ENCODE results near the gene SLC22A1.

SLC22A1 gene

DNA sequence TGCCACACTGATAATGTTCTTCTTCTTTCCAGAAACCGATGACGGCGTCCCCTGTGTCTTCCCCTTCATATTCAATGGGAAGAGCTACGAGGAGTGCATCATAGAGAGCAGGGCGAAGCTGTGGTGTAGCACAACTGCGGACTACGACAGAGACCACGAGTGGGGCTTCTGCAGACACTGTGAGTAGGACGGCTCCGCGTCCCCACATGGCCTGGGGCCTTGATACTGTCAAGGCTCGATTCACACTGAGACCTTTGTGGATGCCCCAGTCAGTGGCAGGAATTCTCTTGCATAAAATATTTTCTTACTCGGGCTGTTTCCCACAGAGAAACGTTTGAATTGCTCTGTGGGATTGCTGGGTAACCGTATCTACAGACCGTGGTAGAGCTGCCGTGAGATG, 41.5 kb upstream of the SLC22A1 start:
- Histone ChIP-seq H3K27ac (no peak overlapping the region), H3K4me3 (no peak overlapping the region)
- TF ChIP-seq, protein P1, sequence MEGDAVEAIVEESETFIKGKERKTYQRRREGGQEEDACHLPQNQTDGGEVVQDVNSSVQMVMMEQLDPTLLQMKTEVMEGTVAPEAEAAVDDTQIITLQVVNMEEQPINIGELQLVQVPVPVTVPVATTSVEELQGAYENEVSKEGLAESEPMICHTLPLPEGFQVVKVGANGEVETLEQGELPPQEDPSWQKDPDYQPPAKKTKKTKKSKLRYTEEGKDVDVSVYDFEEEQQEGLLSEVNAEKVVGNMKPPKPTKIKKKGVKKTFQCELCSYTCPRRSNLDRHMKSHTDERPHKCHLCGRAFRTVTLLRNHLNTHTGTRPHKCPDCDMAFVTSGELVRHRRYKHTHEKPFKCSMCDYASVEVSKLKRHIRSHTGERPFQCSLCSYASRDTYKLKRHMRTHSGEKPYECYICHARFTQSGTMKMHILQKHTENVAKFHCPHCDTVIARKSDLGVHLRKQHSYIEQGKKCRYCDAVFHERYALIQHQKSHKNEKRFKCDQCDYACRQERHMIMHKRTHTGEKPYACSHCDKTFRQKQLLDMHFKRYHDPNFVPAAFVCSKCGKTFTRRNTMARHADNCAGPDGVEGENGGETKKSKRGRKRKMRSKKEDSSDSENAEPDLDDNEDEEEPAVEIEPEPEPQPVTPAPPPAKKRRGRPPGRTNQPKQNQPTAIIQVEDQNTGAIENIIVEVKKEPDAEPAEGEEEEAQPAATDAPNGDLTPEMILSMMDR (IDR thresholded peaks at IDR 0.05) = no peak
- no peak for DNase-seq (ENCODE audit: low spot score)

DNA sequence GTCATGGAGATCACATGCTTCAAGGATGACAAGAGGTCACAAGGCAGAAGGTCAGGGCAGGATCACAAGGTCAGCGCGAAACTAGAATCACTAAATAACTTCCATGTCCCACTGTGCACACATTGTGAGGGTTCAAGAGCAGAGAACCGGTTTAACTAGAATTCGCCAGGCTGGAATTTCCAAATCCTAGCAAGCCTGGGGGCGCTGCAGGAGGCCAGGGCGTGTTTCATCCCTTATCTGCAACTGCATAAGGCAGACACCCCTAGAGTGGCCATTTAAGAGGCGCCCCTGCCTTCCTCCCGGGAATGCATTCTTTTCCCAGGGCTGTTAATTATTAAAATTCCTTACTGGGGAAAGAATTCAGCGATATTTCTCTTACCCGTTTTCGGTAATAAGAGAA, 40.2 kb upstream of the SLC22A1 start:
- Histone ChIP-seq H3K27ac (no peak overlapping the region), H3K4me3 (no peak overlapping the region)
- no peak for DNase-seq (ENCODE audit: low spot score)
- TF ChIP-seq, protein P1 (IDR thresholded peaks at IDR 0.05) = no peak

DNA sequence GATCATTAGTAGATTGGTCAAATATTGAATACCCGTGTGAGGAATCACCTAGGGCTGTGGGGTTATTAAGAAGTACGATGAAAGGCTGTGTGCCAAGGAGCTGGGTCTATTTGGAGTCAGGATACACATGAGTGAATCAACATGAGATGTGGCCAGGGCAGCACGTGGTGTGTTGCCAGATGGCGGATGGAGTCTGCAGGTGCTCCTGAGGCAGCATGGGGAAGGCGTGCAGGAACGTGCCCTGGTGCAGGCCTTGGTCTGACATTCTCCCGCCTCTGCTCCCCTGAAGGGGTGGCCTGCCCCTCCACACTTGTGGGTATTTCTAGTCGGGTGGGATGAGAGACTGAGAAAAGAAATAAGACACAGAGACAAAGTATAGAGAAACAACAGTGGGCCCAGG, 39.0 kb upstream of the SLC22A1 start:
- no peak overlapping the region for H3K27ac ChIP-seq
- DNase-seq (ENCODE audit: low spot score) = no peak
- H3K4me3 ChIP-seq = no peak overlapping the region
- TF ChIP-seq, protein P1 (IDR thresholded peaks at IDR 0.05) = no peak

DNA sequence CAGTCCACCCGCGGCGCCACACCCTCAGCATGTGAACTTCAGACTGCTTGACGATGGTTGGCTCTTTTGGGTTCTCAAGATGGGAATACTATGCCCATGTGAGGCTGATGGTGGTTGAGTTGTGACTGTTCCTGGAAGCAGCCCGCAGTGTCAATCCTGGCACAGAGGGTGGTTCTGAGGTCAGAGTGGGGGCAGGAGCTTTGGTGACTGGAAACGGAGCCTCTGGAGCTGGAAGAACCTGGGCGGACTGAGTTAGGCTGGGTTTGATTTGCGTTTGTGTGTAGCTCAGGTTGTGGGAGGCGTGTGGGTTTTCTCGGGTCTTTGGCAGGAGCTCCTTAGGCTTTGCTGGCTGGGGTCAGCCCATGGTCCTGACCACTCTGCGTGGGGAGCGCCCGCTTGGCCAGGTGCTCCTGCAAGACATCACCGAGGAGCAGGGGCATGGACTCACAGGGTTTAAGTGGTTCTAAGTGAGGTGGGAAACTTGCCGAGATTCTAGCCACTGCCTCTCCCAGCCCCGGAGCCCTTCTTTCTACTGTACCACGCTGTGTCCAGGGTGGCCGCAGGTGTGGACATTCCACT, 37.3 kb upstream of the SLC22A1 start:
- Histone ChIP-seq H3K27ac (no peak overlapping the region), H3K4me3 (no peak overlapping the region)
- TF ChIP-seq, protein P1 (IDR thresholded peaks at IDR 0.05) = no peak
- no peak for DNase-seq (ENCODE audit: low spot score)

DNA sequence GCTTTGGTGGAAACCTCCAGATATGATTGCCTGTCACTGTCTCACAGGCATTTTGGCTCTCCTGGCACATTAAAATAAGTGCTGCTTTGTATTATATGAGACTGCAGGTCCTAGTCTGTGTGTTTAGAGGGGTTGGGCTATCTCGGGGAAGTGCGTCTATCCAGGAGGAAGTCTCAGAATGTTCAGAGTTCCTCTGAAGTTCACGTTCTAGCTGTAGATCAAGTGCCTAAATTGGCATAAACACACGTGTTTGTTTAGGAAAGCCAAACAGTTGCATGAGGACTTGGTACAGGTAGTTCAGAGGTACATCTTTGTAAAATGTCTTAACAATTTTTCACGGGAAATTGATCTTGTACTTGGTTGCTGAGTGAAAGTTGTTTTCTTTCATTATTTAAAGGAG, 36.4 kb upstream of the SLC22A1 start:
- TF ChIP-seq, protein P1 (IDR thresholded peaks at IDR 0.05) = no peak
- H3K27ac ChIP-seq = no peak overlapping the region
- no peak overlapping the region for H3K4me3 ChIP-seq
- no peak for DNase-seq (ENCODE audit: low spot score)

DNA sequence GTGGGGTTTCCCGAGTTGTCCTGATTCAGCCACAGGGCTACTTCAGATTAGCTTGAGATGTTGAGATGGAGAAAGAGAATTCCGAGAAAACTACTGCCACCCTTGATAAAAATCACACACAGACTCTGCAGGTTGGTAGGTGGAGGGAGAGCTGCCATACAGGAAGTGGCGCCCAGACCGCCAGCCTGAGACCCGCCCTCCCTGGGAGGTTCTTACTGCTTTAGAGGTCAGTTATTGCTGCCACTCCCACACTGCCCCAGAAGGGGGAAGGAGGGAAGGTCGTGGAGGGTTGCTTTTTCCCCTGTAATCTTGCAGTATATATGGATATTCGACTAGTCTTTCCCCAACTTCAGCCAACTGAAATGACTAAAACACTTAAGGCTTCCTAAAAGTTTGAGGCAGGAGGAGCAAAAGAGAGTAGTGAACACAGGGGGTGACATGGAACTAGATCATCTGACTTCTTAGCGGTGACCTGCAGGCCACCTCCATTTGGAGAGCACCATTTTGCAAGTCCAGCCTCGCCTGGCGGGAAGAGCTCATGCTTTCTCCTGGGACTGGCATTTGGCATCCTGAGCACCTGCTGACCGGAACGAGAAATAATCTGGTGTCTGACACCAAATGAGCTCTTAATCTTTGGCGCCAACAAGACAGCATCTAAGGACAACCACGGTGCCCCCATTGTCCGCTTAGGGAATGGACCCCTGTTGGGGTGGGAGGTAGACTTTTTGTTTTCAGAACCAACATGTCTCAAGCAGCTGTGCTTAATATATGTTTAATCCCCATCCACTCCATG, 35.7 kb upstream of the SLC22A1 start:
- TF ChIP-seq, protein P1 (IDR thresholded peaks at IDR 0.05) = no peak
- H3K27ac ChIP-seq = no peak overlapping the region

DNA sequence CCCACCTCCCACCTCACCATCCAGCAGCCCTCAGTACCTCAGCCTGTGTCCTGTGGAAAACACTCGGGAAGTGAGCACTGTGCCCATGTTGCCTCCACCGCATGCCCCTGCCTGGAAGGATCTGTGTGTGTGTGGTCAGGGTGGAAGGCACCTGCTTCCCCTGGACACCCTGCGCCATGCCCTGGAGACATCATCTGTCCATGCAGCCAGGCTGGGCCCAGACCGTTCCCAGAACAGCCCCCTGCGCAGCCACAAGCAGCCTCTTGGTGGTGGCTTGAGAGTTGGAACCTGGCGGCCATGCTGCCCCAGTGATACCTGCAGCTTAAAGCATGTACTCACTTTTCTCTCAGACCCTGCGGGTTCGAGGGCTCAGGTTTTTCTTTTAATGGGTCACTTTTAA, 34.9 kb upstream of the SLC22A1 start:
- DNase-seq (ENCODE audit: low spot score) = no peak
- Histone ChIP-seq H3K4me3 (no peak overlapping the region), H3K27ac (no peak overlapping the region)
- TF ChIP-seq, protein P1 (IDR thresholded peaks at IDR 0.05) = no peak

More for the DNA sequence above, 35.7 kb upstream of the SLC22A1 start:
- H3K4me3 ChIP-seq = no peak overlapping the region
- no peak for DNase-seq (ENCODE audit: low spot score)

Data from coronary artery (tissue), 2 donors.